Right kidney (tissue), 1 donor: Measurements from ENCODE around the gene HIF1A.
"Not testable (repeated sequence)": the region's sequence is repeated elsewhere in the genome, so short reads cannot be mapped to it uniquely, and the experiment has no call there.

ENCODE experiments used
- DNase-seq: peaks from one replicate; pipeline ENCODE4 v3.0.0-alpha.2; 2016

The HIF1A gene

DNA sequence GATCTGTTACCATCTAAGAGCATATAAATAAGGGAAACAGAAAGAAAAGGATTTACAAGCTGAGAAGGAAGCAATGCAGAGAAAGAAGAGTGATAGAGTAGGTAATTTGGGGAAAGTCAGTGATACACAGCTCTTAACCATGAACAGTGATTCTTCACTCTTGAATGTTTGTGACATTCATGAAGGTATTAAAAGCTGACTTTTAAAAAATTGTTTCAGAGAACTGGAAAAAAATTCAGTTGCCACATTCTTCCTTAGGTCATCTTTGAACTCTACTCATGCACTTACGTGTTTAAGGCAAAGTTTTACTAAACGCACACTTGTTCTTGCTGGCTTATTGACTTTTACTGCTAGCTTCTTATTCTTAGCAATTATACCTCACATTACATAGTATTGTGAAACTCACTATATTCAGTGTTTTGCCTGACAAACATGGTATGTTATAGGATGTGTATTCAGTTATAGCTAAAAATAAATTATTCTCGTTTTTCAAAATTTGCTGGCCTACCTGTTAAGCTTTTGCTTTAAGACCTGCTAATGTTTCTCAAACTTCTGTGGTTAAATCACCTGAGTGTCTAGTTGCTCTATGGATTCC, 10.9 kb downstream of the HIF1A start:
- no peak for DNase-seq

DNA sequence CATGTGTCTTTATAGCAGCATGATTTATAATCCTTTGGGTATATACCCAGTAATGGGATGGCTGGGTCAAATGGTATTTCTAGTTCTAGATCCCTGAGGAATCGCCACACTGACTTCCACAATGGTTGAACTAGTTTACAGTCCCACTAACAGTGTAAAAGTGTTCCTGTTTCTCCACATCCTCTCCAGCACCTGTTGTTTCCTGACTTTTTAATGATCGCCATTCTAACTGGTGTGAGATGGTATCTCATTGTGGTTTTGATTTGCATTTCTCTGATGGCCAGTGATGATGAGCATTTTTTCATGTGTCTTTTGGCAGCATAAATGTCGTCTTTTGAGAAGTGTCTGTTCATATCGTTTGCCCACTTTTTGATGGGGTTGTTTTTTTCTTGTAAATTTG, 12.5 kb downstream of the HIF1A start:
- not testable (repeated sequence) for DNase-seq

DNA sequence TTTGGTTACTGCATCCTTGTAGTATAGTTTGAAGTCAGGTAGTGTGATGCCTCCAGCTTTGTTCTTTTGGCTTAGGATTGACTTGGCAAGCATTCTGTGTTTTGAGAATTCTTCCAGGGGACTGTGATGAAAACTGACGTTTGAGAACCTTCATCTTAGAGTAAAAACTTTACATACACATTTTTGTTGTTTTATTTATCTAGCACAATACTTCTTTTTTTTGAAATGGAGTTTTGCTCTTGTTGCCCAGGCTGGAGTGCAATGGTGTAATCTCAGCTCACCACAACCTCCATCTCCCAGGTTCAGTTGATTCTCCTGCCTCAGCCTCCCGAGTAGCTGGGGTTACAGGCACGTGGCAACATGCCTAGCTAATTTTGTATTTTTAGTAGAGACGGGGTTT, 13.4 kb downstream of the HIF1A start:
- DNase-seq: not testable (repeated sequence)

DNA sequence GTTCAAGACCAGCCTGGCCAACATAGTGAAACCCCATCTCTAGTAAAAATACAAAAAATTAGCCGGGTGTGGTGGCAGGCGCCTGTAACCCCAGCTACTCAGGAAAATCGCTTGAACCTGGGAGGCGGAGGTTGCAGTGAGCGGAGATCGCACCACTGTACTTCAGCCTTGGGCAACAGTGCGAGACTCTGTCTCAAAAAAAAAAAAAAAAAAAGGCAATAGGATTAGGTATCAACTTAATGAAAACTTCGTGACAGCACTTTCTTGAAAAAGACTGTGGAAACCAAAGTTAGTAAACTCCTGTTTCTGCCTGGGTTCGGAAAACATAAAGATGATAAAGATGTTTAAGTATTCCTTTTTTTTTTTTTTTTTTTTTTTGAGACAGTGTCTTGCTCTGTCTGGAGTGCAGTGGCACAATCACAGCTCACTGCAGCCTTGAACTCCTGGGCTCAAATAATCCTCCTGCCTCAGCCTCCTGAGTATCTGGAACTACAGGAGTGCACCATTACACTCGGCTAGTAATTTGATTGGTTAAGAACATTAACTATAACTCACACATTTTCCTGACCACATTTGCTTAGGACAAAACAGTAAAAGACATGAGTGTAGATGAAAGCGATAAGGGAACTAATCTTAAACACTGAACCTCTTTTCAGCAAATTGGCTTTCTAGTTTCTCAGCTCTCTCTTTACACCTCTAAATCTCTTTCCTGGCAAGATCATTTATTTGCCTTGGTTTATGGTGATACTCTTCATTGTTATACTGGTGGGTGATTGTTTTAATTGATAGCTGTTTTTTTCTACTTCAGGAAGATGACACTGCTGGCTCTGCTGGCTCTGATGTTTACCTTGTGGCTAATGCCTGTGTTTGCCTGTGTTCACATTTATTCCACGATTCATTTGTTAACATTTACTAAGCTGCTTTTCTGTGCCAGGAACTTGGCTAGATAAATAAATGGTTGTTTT, 15.8 kb downstream of the HIF1A start:
- no peak for DNase-seq

DNA sequence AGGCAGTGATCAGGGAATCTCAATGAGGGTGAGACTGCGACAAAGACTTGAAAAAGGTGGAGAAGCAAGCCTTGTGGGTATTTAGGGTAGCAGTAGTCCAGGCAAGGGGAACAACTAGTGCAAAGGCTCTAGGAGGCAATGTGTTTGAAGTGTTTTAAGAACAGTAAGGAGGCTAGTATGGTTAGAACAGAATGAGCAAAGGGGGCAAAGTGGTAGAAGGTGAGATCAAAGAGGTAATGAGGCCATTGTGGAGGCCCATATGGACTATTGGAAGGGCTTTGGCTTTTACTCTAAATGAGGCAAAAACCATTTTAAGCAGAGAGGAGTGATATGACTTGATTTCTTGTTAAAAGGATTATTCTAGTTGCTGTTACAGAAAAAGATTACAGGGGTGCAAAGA, 16.8 kb downstream of the HIF1A start:
- DNase-seq: no peak

DNA sequence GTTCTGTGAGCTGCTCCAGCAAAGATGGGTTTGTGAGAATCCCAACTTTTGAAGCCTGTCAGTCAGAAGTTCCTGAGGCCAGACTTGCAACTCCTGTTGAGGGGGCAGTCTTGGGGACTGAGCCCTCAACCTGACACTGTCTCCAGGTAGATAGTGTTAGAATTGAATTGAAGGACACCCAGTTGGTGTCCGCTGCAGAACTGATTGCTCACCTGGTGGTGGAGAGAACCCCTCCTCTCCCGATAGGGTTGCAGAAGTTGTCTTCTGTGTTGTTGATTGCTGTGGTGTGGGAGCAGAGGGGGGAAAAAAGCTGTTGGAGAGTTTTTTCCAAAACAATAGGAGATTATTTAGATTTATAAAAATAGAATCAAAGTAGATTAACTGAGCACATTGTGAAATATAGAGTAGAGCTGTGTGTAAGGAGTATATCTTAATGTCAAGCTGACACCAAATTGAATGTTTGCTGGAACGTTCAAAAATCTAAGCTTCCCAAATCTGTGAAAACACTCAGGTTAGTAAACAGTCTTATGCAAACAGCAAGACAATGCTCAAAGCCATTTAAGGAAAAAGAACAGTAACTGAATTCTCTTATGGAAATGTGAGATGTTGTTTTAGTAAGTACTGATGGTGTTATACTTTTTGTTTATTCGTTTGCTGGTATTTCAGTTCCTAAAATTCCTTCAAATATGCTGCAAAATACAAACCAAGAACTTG, 18.6 kb downstream of the HIF1A start:
- no peak for DNase-seq

DNA sequence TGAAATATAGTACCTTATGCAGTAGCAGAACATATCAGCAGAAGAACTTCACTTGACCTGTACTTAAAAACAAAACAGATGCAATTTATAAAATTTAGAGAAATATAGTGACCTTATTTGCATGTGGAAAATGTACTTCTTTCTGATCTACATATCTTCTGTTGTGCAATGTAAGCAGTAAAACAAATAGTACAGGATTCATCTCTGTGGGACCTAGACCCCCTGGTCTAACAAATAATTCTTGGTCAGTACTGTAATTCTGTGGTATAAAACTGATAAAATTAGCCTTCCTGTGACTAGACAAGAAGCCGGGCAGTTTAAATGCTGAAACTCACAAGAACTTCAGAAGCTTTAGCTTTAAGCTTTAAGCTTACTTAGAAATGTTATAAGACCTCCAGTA, 21.6 kb downstream of the HIF1A start:
- DNase-seq: no peak

DNA sequence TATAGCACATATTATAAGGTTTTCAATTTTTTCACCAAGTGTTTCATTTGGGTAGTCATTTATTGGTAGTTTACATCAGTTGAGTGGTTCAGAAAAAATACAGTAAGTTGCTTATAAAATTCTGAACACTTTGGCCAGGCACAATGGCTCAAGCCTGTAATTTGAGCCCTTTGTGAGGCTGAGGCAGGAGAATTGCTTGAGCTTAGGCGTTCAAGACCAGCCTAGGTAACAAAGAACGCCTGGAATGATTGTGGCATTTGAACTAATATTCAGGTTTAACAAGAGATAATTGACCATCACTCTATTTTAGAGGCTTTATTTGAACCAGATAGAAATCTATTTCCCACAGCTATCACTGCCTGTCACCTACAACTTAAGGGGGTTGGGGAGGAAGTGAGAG, 22.7 kb downstream of the HIF1A start:
- DNase-seq: no peak

DNA sequence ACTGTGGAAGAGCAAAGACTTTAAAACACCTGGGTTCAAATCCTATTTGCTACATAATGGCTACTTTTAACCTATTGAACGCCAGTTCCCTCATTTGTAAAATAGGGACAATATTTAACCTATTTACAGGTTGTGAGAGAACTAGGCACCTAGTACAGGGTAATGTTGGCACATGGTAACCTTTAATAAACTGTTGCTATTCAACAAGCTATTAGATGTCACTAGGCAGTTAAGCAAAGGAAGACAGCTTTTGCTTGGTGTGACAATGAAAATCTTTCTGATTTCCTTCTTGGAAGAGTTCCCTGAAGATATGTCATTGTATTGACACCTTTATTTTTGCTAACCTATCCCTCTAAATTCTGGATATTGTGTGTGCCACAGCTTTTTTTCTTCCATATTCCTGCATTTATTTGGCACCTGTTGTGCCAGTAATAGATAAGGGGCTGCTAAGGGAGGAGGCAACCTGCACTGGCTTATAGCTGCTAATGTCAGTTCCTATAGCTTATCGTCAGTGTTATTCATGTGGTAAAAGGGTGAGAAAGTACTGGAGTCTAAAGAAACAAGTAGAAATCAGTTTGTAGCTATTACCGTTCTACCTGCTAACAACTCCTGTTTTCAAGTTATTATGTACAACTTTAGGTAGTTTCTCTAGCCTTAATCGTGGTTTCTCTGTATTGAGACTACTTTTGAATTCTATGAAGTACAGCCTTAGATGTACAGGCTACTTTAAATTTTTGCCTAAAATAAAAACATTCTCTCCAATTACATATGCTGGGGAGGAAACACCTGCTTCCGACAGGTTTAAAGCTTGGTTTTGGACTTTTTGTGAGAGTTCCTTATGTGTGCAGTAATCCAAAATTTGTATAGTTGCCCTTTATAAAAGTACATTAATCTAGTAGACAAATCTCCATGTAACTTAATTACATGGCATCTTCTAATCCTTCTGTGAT, 24.3 kb downstream of the HIF1A start:
- no peak for DNase-seq

DNA sequence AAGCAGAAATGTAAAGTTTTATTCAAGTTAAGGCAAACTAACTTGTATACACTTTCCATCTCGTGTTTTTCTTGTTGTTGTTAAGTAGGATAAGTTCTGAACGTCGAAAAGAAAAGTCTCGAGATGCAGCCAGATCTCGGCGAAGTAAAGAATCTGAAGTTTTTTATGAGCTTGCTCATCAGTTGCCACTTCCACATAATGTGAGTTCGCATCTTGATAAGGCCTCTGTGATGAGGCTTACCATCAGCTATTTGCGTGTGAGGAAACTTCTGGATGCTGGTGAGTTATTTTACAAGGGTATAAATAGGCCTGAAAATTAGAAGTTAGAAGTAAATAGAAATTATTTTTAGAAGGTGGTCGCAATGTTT, 25.0 kb downstream of the HIF1A start:
- DNase-seq: no peak

DNA sequence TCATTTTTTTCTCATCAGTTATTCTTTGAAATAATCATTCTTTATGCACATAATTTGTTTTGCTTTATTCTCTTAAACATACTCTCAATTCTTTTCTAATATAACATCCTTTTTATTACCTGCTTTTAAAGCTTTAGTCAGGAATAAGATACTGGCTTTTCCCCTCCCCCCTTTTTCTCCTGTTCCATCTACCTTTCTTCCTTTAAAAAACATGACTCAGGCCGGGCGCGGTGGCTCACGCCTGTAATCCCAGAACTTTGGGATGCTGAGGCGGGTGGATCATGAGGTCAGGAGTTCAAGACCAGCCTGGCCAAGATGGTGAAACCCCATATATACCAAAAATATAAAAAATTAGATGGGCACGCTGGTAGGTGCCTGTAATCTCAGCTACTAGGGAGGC, 25.4 kb downstream of the HIF1A start:
- no peak for DNase-seq

DNA sequence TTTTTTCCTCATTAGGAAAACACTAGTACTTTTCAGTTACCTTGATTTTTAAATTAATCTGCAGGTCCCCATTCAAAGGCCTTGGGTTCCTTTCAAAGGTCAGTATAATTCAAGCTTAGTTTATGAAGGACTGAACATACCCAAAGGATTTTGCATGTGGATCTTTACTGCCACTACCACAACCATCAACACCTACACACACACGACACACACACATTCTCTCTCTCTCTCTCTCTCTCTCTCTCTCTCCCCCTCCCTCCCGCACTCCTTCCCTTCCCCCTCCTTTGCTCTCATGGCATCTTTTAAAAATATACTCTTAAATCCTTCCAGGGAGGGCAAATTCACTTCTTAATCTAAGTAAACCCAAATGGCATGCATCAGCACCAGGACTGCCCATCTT, 28.8 kb downstream of the HIF1A start:
- DNase-seq: no peak

DNA sequence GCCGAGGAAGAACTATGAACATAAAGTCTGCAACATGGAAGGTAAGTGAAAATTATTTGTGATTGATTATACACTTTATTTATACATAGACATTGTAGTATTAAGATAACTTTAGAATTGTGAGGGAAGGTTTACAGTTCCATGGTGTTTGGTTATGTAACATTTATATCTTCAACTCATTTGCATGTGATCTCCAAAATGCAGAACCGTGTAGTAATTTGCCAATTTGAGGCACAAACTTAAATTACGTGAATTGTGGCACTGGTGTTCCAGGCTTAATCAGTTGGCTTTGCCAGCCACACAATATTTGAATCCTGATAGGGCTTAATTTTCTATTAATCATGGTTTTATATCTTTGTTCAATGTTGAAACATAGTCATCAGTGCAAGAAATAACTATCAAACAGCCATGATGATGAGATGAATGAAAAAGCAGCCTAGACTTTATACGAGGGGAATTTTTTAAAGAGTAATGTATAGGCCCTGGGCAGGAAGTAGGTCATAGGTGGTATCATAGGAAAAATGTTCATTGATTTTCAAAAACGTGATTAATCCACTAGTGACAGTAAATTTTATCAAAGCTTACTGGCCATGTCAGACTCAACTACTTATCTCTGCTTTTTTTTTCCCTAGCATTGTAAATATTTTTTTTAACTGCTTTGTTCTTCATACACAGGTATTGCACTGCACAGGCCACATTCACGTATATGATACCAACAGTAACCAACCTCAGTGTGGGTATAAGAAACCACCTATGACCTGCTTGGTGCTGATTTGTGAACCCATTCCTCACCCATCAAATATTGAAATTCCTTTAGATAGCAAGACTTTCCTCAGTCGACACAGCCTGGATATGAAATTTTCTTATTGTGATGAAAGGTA, 31.7 kb downstream of the HIF1A start:
- DNase-seq: no peak

DNA sequence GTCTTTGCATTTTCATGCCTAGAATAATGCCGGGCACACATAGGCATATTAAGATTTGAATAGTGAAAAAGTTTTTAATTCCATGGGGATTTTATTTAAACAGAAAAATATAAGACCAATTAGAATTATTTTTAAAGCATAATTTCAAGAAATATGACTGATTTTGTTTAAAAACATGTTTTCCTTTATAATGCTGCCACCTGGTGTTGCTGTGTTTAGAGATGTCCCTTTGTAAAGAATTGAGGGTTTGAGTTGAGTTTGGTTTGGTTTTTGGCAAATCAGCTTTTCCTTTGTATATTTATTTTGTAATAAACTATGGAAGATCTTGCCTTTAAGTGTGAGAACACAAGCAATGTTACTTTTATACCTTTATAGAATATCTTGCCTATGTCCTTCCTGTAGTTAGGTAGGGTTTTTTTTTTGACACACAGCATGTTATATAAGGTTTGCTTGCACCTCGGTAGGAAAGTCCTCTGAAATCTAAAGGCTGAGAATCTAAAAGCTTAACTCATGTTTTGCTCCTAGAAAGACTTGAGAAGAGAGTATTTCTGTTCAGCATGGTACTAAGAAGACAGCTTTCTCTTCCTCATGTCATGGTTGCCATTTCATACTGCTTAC, 35.6 kb downstream of the HIF1A start:
- no peak for DNase-seq

DNA sequence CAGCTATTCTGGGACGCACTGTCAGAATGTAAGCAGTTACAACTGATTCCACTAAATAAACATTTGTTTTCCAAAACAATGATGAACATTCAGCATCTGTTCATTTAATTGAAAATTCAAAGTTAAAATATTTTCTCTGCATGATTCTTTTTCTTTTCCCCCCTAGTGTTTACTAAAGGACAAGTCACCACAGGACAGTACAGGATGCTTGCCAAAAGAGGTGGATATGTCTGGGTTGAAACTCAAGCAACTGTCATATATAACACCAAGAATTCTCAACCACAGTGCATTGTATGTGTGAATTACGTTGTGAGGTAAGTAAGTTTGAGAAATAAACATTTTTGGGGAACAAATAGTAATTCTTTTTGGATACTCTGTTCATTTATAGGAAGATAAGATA, 38.7 kb downstream of the HIF1A start:
- DNase-seq: no peak

DNA sequence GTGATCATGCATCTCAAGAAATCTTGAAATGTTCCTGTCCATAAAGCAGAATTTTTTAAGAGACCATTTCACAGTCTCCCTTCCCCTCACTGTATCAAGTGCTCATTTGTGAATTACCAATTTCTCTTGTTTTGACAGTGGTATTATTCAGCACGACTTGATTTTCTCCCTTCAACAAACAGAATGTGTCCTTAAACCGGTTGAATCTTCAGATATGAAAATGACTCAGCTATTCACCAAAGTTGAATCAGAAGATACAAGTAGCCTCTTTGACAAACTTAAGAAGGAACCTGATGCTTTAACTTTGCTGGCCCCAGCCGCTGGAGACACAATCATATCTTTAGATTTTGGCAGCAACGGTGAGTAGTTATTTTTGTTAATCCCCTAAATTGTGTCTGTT, 41.4 kb downstream of the HIF1A start:
- DNase-seq: no peak

DNA sequence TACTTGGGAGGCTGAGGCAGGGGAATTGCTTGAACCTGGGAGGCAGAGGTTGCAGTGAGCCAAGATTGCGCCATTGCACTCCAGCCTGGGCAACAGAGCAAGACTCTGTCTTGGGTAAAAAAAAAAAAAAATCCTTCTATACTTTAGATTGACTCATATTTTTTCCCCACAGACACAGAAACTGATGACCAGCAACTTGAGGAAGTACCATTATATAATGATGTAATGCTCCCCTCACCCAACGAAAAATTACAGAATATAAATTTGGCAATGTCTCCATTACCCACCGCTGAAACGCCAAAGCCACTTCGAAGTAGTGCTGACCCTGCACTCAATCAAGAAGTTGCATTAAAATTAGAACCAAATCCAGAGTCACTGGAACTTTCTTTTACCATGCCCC, 42.6 kb downstream of the HIF1A start:
- DNase-seq: no peak

DNA sequence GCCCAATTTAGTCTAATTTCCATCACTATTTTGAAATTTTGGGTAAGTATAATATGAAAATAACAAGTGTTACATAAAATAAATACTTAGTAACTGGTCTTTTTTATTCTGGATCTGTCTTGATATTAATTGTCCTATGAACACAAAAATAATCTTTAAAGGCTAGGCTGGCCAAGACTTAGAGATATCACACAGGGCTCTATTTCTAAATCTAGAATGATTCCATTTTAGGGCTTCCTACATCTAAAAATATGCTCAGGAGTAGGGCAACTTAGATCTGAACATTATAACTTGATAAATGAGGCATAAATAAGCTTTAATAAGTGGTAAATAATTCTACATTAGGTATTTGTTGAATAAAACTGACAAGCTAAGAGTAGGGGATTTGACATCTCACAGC, 43.8 kb downstream of the HIF1A start:
- no peak for DNase-seq

DNA sequence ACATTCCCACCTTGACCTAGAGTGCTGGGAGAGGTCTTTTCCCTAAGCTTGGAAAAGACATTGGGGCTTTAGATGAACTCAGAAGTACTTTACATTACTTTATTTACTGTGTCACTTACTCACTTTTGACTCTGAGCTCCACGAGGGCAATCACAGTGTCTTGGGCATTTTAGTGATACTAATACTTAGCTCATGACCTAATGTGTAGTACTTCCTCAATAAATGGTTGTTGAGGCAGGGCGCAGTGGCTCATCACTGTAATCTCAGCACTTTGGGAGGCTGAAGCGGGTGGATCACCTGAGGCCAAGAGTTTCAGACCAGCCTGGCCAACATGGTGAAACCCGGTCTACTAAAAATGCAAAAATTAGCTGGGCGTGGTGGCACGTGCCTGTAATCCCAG, 47.1 kb downstream of the HIF1A start:
- no peak for DNase-seq

DNA sequence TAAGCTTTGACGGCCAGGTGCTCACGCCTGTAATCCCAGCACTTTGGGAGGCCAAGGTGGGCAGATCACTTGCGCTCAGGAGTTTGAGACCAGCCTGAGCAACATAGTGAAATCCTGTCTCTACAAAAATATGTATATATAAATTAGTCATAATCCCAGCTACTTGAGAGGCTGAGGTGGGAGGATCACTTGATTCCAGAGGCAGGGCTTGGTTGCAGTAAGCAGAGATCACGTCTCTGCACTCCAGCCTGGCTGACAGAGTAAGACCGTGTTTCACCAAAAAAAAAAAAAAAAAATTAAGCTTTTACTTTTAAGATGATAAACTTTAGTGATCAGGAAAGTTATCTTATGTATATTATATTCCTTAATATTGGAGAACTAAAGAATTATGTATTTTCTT, 48.9 kb downstream of the HIF1A start:
- no peak for DNase-seq

DNA sequence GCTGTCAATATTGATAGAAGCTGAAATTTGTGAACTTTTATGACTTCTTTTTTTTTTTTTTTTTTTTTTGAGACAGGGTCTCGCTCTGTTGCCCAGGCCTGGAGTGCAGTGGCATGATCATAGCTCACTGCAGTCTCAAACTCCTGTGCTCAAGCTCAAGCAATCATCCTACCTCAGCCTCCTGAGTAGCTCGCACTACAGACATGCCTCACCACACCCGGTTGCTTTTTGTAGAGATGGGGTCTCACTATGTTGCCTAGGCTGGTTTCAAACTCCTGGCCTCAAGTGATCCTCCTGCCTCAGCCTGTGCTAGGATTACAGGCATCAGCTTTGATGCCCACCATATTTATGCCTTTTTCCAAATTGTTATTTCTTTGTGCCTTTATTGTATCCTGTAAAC, 51.0 kb downstream of the HIF1A start:
- not testable (repeated sequence) for DNase-seq
